Raji (cell line): ENCODE results near the gene ITSN1.

Experiments used
- POLR2A ChIP-seq: IDR thresholded peaks from 2 replicates; pipeline ENCODE4 v1.6.1; 2011; ENCODE audit warnings: low read depth, low read length, control low read depth; ENCODE audit not compliant: insufficient read depth

The ITSN1 gene

GRCh38 chr21:33645730-33646129 is 3.4 kb downstream of the ITSN1 start:
- TF ChIP-seq POLR2A: no peak

- no peak for TF ChIP-seq POLR2A
Observed at GRCh38 chr21:33647587-33647986, 5.3 kb downstream of the ITSN1 start.

GRCh38 chr21:33648555-33648954 is 6.3 kb downstream of the ITSN1 start:
- no peak for TF ChIP-seq POLR2A

- TF ChIP-seq POLR2A: no peak
Observed at GRCh38 chr21:33650230-33650629, 7.9 kb downstream of the ITSN1 start.

- no peak for TF ChIP-seq POLR2A
Observed at GRCh38 chr21:33650929-33651509, 8.7 kb downstream of the ITSN1 start.

GRCh38 chr21:33651965-33652680 is 9.8 kb downstream of the ITSN1 start:
- TF ChIP-seq POLR2A: no peak

GRCh38 chr21:33654412-33654811 is 12.1 kb downstream of the ITSN1 start:
- no peak for TF ChIP-seq POLR2A

GRCh38 chr21:33655588-33656221 is 13.4 kb downstream of the ITSN1 start:
- no peak for TF ChIP-seq POLR2A

- no peak for TF ChIP-seq POLR2A
Observed at GRCh38 chr21:33657124-33657820, 15.0 kb downstream of the ITSN1 start.

- TF ChIP-seq POLR2A: no peak
Observed at GRCh38 chr21:33658919-33659567, 16.7 kb downstream of the ITSN1 start.

GRCh38 chr21:33659568-33659949 is 17.3 kb downstream of the ITSN1 start:
- TF ChIP-seq POLR2A: no peak

GRCh38 chr21:33660406-33660805 is 18.1 kb downstream of the ITSN1 start:
- no peak for TF ChIP-seq POLR2A

GRCh38 chr21:33661146-33661545 is 18.8 kb downstream of the ITSN1 start:
- TF ChIP-seq POLR2A: no peak

- TF ChIP-seq POLR2A: no peak
Observed at GRCh38 chr21:33662046-33662445, 19.7 kb downstream of the ITSN1 start.

- TF ChIP-seq POLR2A: no peak
Observed at GRCh38 chr21:33663241-33663640, 20.9 kb downstream of the ITSN1 start.

- TF ChIP-seq POLR2A: no peak
Observed at GRCh38 chr21:33664135-33664534, 21.8 kb downstream of the ITSN1 start.

GRCh38 chr21:33666153-33666552 is 23.9 kb downstream of the ITSN1 start:
- TF ChIP-seq POLR2A: no peak
